Neutrophil (primary cell): ENCODE results near the gene SFSWAP.

Source experiments
- H3K27ac ChIP-seq: fragments of 200-600 bp; sonication (generic); 2 replicates; pipeline ENCODE4 v1.5.1; 2016; ENCODE audit warnings: mild to moderate bottlenecking, moderate library complexity
- H3K27me3 ChIP-seq: fragments of 200-600 bp; sonication (generic); 2 replicates; pipeline ENCODE4 v1.6.0; 2016; ENCODE audit warnings: mild to moderate bottlenecking
- H3K36me3 ChIP-seq: fragments of 200-600 bp; sonication (generic); 2 replicates; pipeline ENCODE4 v1.5.1; 2017
- H3K4me1 ChIP-seq, 2 experiments: fragments of 200-600 bp in 1 of 2; sonication (generic) in 1 of 2; 1 replicate in 1 of 2; 2 replicates in 1 of 2; pipeline versions ENCODE4 v1.5.1 to v1.6.1; 2013 to 2016; ENCODE audit warnings: low read depth in 1 of 2, low read length in 1 of 2, mild to moderate bottlenecking in 1 of 2, moderate library complexity in 1 of 2; ENCODE audit not compliant: control insufficient read depth in 1 of 2, insufficient read depth in 1 of 2
- H3K4me3 ChIP-seq, 2 experiments: fragments of 200-600 bp in 1 of 2; sonication (generic) in 1 of 2; 1 replicate in 1 of 2; 2 replicates in 1 of 2; pipeline ENCODE4 v1.5.1; 2013 to 2016; ENCODE audit warnings: low read depth in 1 of 2, low read length in 1 of 2, mild to moderate bottlenecking in 1 of 2, moderate library complexity in 1 of 2
- H3K9me3 ChIP-seq: fragments of 200-600 bp; sonication (generic); 2 replicates; pipeline ENCODE4 v1.5.1; 2016
- CTCF ChIP-seq: fragments of 200-600 bp; sonication (generic); IDR thresholded peaks from 2 replicates; pipeline ENCODE4 v1.5.1; 2016; ENCODE audit warnings: antibody characterized with exemption

Gene SFSWAP

GRCh38 chr12:131841547-131841946 is 130.7 kb downstream of the SFSWAP start:
- H3K4me3 ChIP-seq: no peak overlapping the region
- no peaks in the 10 kb centered on the region for H3K36me3 ChIP-seq
- no peaks in the 10 kb centered on the region for H3K27me3 ChIP-seq
- no peaks in the 10 kb centered on the region for H3K9me3 ChIP-seq
- no peaks in the 10 kb centered on the region for H3K4me1 ChIP-seq
- no peak for TF ChIP-seq CTCF
- H3K27ac ChIP-seq: no peak overlapping the region

DNA sequence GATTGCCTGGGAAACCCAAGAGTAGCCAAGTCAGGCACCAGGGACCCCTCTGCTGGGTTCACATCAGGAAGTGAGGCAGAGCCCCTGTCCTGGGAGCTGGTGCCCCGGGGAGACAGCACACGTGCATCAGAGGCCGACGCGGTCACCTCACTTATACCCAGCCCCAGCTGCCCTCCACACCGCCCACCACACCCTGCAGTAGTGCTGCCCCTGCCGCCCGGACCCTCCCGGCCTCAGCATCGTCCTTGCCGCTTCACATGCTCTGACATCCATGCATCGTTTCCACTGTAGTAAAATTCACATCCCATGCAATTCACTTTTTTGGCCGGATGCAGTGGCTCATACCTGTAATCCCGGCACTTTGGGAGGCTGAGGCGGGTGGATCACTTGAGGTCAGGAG is 131.3 kb downstream of the SFSWAP start:
- H3K27ac ChIP-seq: no peak overlapping the region
- H3K4me1 ChIP-seq: no peaks in the 10 kb centered on the region
- TF ChIP-seq CTCF: no peak
- no peaks in the 10 kb centered on the region for H3K9me3 ChIP-seq
- H3K27me3 ChIP-seq: no peaks in the 10 kb centered on the region
- H3K36me3 ChIP-seq: no peaks in the 10 kb centered on the region
- H3K4me3 ChIP-seq: no peak overlapping the region

GRCh38 chr12:131843527-131843926 is 132.6 kb downstream of the SFSWAP start:
- Histone ChIP-seq H3K27me3 (no peaks in the 10 kb centered on the region), H3K4me1 (no peaks in the 10 kb centered on the region), H3K36me3 (no peaks in the 10 kb centered on the region), H3K27ac (no peak overlapping the region), H3K4me3 (no peak overlapping the region), H3K9me3 (no peaks in the 10 kb centered on the region)
- no peak for TF ChIP-seq CTCF

DNA sequence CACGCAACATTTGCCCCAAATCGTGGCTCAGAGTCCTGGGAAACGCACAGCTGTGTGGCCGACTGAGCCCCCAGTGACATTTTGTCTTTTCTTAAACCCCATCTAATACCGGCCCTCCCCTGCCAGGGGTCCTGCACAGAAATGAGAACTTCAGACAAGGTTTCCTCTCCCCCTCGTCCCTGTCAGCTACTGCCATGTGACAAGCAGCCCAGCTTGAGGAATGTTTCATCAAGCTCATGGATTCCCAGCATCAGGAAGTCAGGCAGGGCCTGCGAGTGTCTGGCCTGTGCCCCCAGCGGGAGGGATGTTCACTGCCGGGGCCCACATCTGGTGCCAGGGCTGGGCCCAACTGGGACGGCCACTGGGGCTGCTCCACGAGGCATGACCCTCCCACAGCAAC is 133.2 kb downstream of the SFSWAP start:
- TF ChIP-seq CTCF: no peak
- H3K27me3 ChIP-seq: no peaks in the 10 kb centered on the region
- no peak overlapping the region for H3K4me3 ChIP-seq
- H3K4me1 ChIP-seq: no peaks in the 10 kb centered on the region
- no peaks in the 10 kb centered on the region for H3K36me3 ChIP-seq
- no peak overlapping the region for H3K27ac ChIP-seq
- H3K9me3 ChIP-seq: no peaks in the 10 kb centered on the region

- no peak overlapping the region for H3K27ac ChIP-seq
- TF ChIP-seq CTCF: no peak
- no peak overlapping the region for H3K4me3 ChIP-seq
- no peaks in the 10 kb centered on the region for H3K27me3 ChIP-seq
- H3K36me3 ChIP-seq: no peaks in the 10 kb centered on the region
- H3K9me3 ChIP-seq: no peaks in the 10 kb centered on the region
- no peaks in the 10 kb centered on the region for H3K4me1 ChIP-seq
Measured at GRCh38 chr12:131844656-131845055, 133.8 kb downstream of the SFSWAP start.

GRCh38 chr12:131845121-131845520 is 134.2 kb downstream of the SFSWAP start:
- Histone ChIP-seq H3K27ac (no peak overlapping the region), H3K4me3 (no peak overlapping the region), H3K27me3 (no peaks in the 10 kb centered on the region), H3K36me3 (no peaks in the 10 kb centered on the region), H3K9me3 (no peaks in the 10 kb centered on the region), H3K4me1 (no peaks in the 10 kb centered on the region)
- TF ChIP-seq CTCF: no peak
